Thyroid gland (tissue), 4 donors: ENCODE measurements around the gene PLCG2. TPM values are rescaled to one million over a fixed set of nuclear protein-coding genes. Genes with fewer than 3 reads are reported as not detected.

Source experiments
- DNase-seq, 2 donors: peaks; one replicate each; pipeline ENCODE4 v3.0.0-alpha.2; 2019
- H3K27ac ChIP-seq, 3 donors: fragments of 200-600 bp; sonication (generic); 1 replicate in 2 of 3; 2 replicates in 1 of 3; pipeline ENCODE4 v1.5.1; 2016 to 2019; ENCODE audit warnings: mild to moderate bottlenecking in 1 of 3, moderate library complexity in 1 of 3
- H3K27me3 ChIP-seq: fragments of 200-600 bp; sonication (generic); one replicate; pipeline ENCODE4 v1.5.1; 2019
- H3K36me3 ChIP-seq, 2 donors: fragments of 200-600 bp; sonication (generic); one replicate each; pipeline ENCODE4 v1.5.1; 2016 to 2019
- H3K4me1 ChIP-seq, 2 donors: fragments of 200-600 bp; sonication (generic); one replicate each; pipeline ENCODE4 v1.5.1; 2017 to 2019
- H3K4me3 ChIP-seq, 3 donors: fragments of 200-600 bp; sonication (generic); replicated peaks in 1 of 3; 1 replicate in 2 of 3; 2 replicates in 1 of 3; pipeline ENCODE4 v1.5.1; 2016; ENCODE audit warnings: mild to moderate bottlenecking in 1 of 3
- H3K9me3 ChIP-seq: fragments of 200-600 bp; sonication (generic); one replicate; pipeline ENCODE4 v1.5.1; 2017
- CTCF ChIP-seq, 6 experiments: fragments of 200-600 bp in 3 of 6; fragments of 450-650 bp in 3 of 6; sonication (generic) in 3 of 6; IDR thresholded peaks; one replicate each; pipeline ENCODE4 v1.5.1; 2016 to 2019; ENCODE audit warnings: antibody characterized with exemption in 6 of 6, mild to moderate bottlenecking in 2 of 6, inconsistent platforms in 1 of 6, moderate library complexity in 1 of 6
- POLR2A ChIP-seq, 2 donors: fragments of 450-650 bp; IDR thresholded peaks; one replicate each; pipeline ENCODE4 v1.6.1; 2017; ENCODE audit warnings: antibody characterized with exemption in 2 of 2, mild to moderate bottlenecking in 2 of 2, moderate library complexity in 1 of 2
- WGBS, 2 donors: methylation state at CpG; one replicate each; pipeline ENCODE4 v1.1.5; 2017; 5-methylcytosine and 5-hydroxymethylcytosine counted together
- intact Hi-C: fragments of 100-400 bp; cut with DNase I; formaldehyde crosslinking; loops from one replicate; pipeline ENCODE4 v1.15.1; 2023
- total RNA-seq, 4 donors: library from RNA; depleted of rRNA; stranded (reverse); fragments of >200 nt; gene quantifications; one replicate each; pipeline ENCODE4 v1.2.3, GENCODE V29; 2016

PLCG2 gene
- total RNA-seq, 4 donors from 2014 or later: 9.2 to 12.1 (median 10.3) TPM

GRCh38 chr16:81920498-81920897 lies 141.4 kb downstream of the PLCG2 start:
- intact Hi-C loops: no loop called here
- Histone ChIP-seq H3K27ac (no peak overlapping the region), H3K27me3 (no peaks in the 10 kb centered on the region), H3K4me3 (no peak overlapping the region), H3K9me3 (no peaks in the 10 kb centered on the region), H3K4me1 (no peaks in the 10 kb centered on the region), H3K36me3 (no peaks in the 10 kb centered on the region)
- WGBS, 2 donors: 85 to 92% methylated on average over 4 of the region's 4 CpGs
- TF ChIP-seq POLR2A (IDR thresholded peaks at IDR 0.05) (no peak), CTCF (IDR thresholded peaks at IDR 0.05) (no peak)
- DNase-seq: no peak

- Histone ChIP-seq H3K27ac (no peak overlapping the region), H3K27me3 (no peaks in the 10 kb centered on the region), H3K4me1 (no peaks in the 10 kb centered on the region), H3K36me3 (no peaks in the 10 kb centered on the region), H3K4me3 (no peak overlapping the region), H3K9me3 (no peaks in the 10 kb centered on the region)
- intact Hi-C loops: no loop called here
- no peak for TF ChIP-seq CTCF (IDR thresholded peaks at IDR 0.05)
- 87 to 89% methylated on average over 12 of the region's 12 CpGs for WGBS, 2 donors
- DNase-seq: no peak
These were observed 142.2 kb downstream of the PLCG2 start for GRCh38 chr16:81921085-81921814.

GRCh38 chr16:81921843-81922584 lies 142.9 kb downstream of the PLCG2 start:
- Histone ChIP-seq H3K4me3 (no peak overlapping the region), H3K27me3 (no peaks in the 10 kb centered on the region), H3K36me3 (no peaks in the 10 kb centered on the region), H3K27ac (no peak overlapping the region), H3K4me1 (no peaks in the 10 kb centered on the region), H3K9me3 (no peaks in the 10 kb centered on the region)
- intact Hi-C loops: no loop called here
- DNase-seq: no peak
- TF ChIP-seq CTCF (IDR thresholded peaks at IDR 0.05) (no peak), POLR2A (IDR thresholded peaks at IDR 0.05) (no peak)
- WGBS, 2 donors: 93 to 94% methylated on average over 5 of the region's 5 CpGs

GRCh38 chr16:81923296-81923695 lies 144.2 kb downstream of the PLCG2 start:
- WGBS, 2 donors: 83 to 86% methylated on average over 9 of the region's 9 CpGs
- DNase-seq: no peak
- Histone ChIP-seq H3K27ac (no peak overlapping the region), H3K9me3 (no peaks in the 10 kb centered on the region), H3K27me3 (no peaks in the 10 kb centered on the region), H3K4me3 (no peak overlapping the region), H3K36me3 (no peaks in the 10 kb centered on the region), H3K4me1 (no peaks in the 10 kb centered on the region)
- no peak for TF ChIP-seq CTCF (IDR thresholded peaks at IDR 0.05)
- TF ChIP-seq POLR2A (IDR thresholded peaks at IDR 0.05): no peak
- intact Hi-C loops: no loop called here

- Histone ChIP-seq H3K9me3 (no peaks in the 10 kb centered on the region), H3K4me3 (no peak overlapping the region), H3K4me1 (no peaks in the 10 kb centered on the region), H3K27me3 (no peaks in the 10 kb centered on the region), H3K36me3 (no peaks in the 10 kb centered on the region), H3K27ac (no peak overlapping the region)
- intact Hi-C loops: no loop called here
- DNase-seq: no peak
- 79 to 90% methylated on average over 8 of the region's 8 CpGs for WGBS, 2 donors
- no peak for TF ChIP-seq CTCF (IDR thresholded peaks at IDR 0.05)
- TF ChIP-seq POLR2A (IDR thresholded peaks at IDR 0.05): no peak
These were observed 145.9 kb downstream of the PLCG2 start for GRCh38 chr16:81925016-81925415.
